ENCODE data around the gene EEPD1.

- no peak for TF ChIP-seq CTCF (IDR thresholded peaks at IDR 0.05)
- no peak for TF ChIP-seq POLR2A (IDR thresholded peaks at IDR 0.05)
These were observed 130.7 kb downstream of the EEPD1 start for GRCh38 chr7:36283711-36284130.
